GM15510 (cell line): Measurements from ENCODE around the gene LRP8.

Source experiments
- POLR2A ChIP-seq: IDR thresholded peaks from 3 replicates; pipeline ENCODE4 v1.6.1; 2011; ENCODE audit warnings: borderline replicate concordance; ENCODE audit not compliant: insufficient read length; ENCODE audit errors: extremely low read depth

The LRP8 gene

DNA sequence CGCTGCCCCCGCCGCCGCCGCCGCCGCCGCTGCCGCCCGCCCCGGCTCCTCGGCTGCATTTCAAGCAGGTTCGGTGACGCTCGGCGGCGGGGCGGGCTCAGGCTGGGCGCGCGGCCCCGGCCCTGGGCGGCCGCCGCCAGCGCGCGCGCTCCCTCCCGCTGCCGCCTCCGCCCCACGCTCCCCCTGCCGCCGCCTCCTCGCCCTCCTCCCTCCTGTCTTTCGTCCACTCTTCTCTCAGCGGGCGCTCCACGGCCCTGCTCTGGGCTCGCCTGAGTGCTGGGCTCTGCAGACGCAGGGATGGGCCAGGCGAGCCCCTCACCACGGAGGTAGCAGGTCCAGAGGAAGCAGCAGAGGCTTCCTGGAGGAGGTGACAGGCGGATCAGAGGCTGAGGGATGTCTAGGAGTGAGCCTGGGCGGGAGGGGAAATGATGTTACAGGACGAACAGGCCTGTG, at the start of gene LRP8:
Gene LRP8 (minus strand): TSS at position 62 of the 453 bp plus-strand sequence. CDS start 158 bp downstream, outside the sequence.
- TF ChIP-seq POLR2A, result peak; percentile 61

GRCh38 chr1:53377438-53377841, 49.6 kb upstream of the LRP8 start:
- no peak for TF ChIP-seq POLR2A

DNA sequence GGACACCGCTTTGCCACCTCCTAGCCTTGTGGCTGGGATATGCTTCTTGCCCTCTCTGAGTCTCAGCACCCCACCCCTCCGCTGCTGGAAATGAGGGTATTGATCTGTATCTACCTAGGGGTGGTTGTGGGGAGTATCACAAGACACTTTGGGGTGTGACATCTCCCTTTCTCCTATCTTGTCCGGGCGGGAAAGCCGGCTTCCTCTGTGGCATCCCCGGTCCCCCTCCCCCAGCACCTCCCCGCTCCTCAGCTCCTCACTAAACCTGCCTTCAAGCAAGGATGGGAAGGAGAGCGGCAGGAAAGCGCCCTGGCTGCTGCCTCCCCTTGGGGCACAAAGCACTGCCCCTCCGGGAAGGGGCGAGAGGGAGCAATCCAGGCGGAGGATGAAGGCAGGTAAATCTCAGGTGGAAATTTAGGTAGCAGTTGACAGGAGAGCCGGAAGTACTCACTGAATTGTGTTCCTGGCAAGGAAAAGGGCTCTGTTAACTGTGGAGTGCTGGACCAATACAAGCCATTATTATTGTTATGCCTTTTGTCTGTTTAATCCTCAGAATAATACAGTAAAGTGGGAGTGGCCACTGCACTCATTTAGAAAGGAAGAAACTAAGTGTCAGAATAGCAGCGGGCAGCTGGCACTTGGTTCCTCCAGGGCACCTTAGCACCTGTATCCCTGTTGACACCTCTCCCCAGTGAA, 49.0 kb upstream of the LRP8 start:
- no peak for TF ChIP-seq POLR2A

GRCh38 chr1:53376041-53376461, 48.2 kb upstream of the LRP8 start:
- TF ChIP-seq POLR2A, result no peak

GRCh38 chr1:53375440-53375839, 47.6 kb upstream of the LRP8 start:
- no peak for TF ChIP-seq POLR2A

DNA sequence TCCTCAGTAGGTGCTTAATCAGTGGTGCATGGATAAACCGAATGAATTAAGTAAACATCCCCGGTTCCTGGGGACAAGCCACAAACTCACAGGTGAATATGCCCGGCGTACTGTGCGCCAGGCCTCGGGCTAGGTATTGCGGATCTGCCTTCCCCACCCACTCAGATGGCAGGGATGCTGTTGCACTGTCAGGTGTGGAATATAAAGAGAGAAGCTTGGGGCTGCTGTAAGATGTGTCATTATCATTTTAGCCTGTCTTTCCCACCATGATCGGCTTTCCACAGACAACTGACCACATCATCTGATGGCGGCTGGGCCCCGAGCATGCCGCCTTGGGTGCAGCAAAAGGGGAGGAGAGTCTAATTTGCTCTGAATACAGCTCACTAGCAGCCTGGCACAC, 45.4 kb upstream of the LRP8 start:
- no peak for TF ChIP-seq POLR2A

DNA sequence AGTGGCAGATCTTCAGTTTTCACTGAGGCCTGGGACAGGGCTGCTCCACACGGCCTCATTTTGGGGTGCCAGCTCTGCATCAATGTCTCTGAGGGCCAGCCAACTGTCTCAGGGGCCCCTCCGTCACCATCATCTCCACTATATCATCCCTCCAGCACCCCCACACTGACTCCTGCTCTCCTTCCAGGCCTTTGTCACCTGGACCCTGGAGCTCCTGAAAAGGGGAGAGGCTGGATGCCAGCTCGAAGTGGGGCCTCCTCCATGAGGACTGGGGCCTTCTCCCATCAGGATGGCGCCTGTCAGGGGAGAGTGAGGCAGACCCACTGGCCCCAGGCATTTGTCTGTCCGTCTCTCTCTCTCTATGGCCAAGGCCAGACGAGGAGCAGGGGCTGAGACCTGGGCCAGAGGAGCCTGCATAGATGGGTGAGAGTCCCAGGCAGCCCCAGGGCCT, 44.7 kb upstream of the LRP8 start:
- TF ChIP-seq POLR2A, result no peak

DNA sequence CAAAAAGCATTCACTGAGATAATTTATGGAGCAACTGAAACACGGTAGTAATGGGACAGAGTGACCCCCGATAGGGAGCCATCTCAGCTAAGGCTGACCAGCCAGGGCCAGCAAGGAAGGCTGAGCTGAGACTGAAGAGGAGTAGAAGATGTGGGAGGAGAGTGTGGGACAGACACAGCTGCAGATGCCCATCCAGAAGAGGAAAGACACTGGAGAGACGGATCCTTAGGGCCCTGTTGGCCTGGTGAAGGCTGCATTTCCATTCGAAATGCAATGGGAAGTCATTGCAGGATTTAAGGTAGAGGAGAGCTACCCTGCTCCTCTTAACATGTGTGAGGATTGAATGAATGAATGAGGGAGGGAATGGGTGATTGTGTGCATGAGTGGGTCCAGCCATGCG, 44.0 kb upstream of the LRP8 start:
- TF ChIP-seq POLR2A, result no peak

DNA sequence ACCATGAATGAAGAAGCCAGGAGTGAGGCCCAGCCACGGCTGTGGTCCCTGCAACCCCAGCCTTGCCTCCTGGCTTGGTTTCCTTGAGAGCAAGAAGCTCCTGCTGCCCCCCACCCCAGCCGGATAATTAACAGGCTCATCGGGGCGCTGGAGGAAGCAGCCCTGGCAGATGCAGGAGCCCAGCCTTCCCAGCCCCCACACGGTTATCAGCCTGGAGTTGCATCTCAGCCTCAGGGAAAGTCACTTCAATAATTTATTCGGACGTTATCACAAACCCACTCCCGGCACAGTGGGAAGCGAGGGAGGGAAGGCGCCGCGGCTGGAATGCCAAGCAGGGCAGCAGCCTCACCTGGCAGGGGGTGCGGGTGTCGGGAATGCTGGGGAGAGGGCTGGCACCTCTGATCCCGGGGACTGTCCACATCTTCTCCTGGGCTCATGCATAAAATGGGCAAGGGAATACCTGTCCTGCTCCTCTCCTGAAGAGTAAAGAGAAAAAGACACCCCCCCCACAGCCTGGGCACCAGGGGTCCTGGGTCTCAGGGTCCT, 43.3 kb upstream of the LRP8 start:
- TF ChIP-seq POLR2A, result no peak

GRCh38 chr1:53370369-53370961, 42.6 kb upstream of the LRP8 start:
- TF ChIP-seq POLR2A, result no peak

- TF ChIP-seq POLR2A, result no peak
Measured at GRCh38 chr1:53369761-53370160, 41.9 kb upstream of the LRP8 start.

GRCh38 chr1:53369034-53369750, 41.3 kb upstream of the LRP8 start:
- no peak for TF ChIP-seq POLR2A

DNA sequence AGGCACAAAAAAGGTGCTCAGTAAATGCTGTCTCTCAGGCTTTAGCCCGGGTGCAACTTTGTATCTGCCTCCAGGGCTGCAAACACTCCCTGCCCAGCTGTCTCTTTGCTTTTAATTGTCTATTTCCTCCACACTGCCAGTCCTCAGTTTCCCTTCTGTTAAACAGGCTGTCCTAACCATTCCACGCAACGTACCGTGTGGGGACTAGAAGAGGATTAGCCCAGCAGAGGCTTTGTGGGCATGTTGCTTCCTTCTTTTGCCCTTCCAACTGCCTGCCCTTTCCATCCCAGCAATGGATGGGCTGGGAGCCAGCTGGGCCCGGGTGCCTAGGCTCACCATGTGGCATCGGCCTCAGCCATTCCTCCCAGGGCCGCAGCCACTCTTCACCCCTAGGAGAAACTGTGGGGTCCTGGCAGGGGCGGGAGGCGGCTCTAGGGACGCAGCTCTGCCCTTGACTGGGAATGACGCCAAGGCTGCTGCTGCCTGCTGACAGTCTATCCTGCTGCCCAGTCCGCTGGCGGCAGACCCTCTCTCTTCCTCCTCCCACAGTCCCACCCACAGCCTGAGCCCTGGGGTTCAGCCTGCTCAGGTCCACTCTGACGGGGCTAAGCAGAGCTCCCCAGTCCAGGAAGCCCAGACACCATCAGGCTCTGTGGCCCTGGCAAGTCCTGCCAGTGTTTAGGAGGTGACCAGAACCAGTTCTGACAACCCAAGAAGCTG, 40.6 kb upstream of the LRP8 start:
- TF ChIP-seq POLR2A, result no peak

- no peak for TF ChIP-seq POLR2A
Measured at GRCh38 chr1:53367503-53368313, 39.8 kb upstream of the LRP8 start.
